Amniotic stem cell (primary cell): Measurements from ENCODE around the gene KCNH1.
"Not testable (repeated sequence)": the region's sequence is repeated elsewhere in the genome, so short reads cannot be mapped to it uniquely, and the experiment has no call there.

Experiments used
- DNase-seq: peaks from one replicate; lab custom pipeline; 2025; lab: John Stamatoyannopoulos, UW

KCNH1 gene

GRCh38 chr1:211011128-211011527 is 122.8 kb downstream of the KCNH1 start:
- not testable (repeated sequence) for DNase-seq

GRCh38 chr1:211009944-211010343 is 124.0 kb downstream of the KCNH1 start:
- DNase-seq, result no peak

GRCh38 chr1:211007830-211008229 is 126.1 kb downstream of the KCNH1 start:
- no peak for DNase-seq

GRCh38 chr1:210995931-210996330 is 138.0 kb downstream of the KCNH1 start:
- DNase-seq, result not testable (repeated sequence)

GRCh38 chr1:210992837-210993236 is 141.1 kb downstream of the KCNH1 start:
- no peak for DNase-seq

GRCh38 chr1:210989905-210990304 is 144.0 kb downstream of the KCNH1 start:
- no peak for DNase-seq

- no peak for DNase-seq
These were observed 152.5 kb downstream of the KCNH1 start for GRCh38 chr1:210981490-210981889.

GRCh38 chr1:210980082-210980481 is 153.9 kb downstream of the KCNH1 start:
- no peak for DNase-seq

GRCh38 chr1:210978974-210979354 is 155.0 kb downstream of the KCNH1 start:
- DNase-seq, result no peak

GRCh38 chr1:210978316-210978973 is 155.5 kb downstream of the KCNH1 start:
- DNase-seq, result no peak

- DNase-seq, result no peak
These were observed 182.7 kb downstream of the KCNH1 start for GRCh38 chr1:210951279-210951678.

- DNase-seq, result not testable (repeated sequence)
These were observed 183.9 kb downstream of the KCNH1 start for GRCh38 chr1:210949940-210950546.

GRCh38 chr1:210949489-210949888 is 184.5 kb downstream of the KCNH1 start:
- no peak for DNase-seq

GRCh38 chr1:210949039-210949438 is 184.9 kb downstream of the KCNH1 start:
- DNase-seq, result no peak

GRCh38 chr1:210944252-210944651 is 189.7 kb downstream of the KCNH1 start:
- DNase-seq, result no peak

GRCh38 chr1:210942513-210942912 is 191.4 kb downstream of the KCNH1 start:
- DNase-seq, result no peak

- DNase-seq, result no peak
These were observed 193.8 kb downstream of the KCNH1 start for GRCh38 chr1:210940081-210940617.

GRCh38 chr1:210938416-210938925 is 195.5 kb downstream of the KCNH1 start:
- no peak for DNase-seq

- no peak for DNase-seq
These were observed 196.1 kb downstream of the KCNH1 start for GRCh38 chr1:210937846-210938245.

GRCh38 chr1:210935905-210936304 is 198.0 kb downstream of the KCNH1 start:
- DNase-seq, result no peak

GRCh38 chr1:210932104-210932503 is 201.8 kb downstream of the KCNH1 start:
- DNase-seq, result no peak

GRCh38 chr1:210922666-210923065 is 211.3 kb downstream of the KCNH1 start:
- no peak for DNase-seq
